Activated CD8-positive, alpha-beta memory T cell treated with anti-CD3 and anti-CD28 coated beads, Interleukin-2, amount 10 ng/mL, durations not matched to agents 7 days and 5 days (primary cell): ENCODE results near the gene SCAMP5. TPM values are rescaled to one million over a fixed set of nuclear protein-coding genes. Genes with fewer than 3 reads are reported as not detected.

ENCODE experiments used
- ATAC-seq: fragments of 150-1000 bp; cut with Tn5 transposase; one replicate; pipeline ENCODE4 v1.10.0; 2021; ENCODE audit warnings: moderate library complexity
- CTCF ChIA-PET: fragments of 350-600 bp; sonication (Branson Sonifier 250); formaldehyde crosslinking; loops from one replicate; lab custom pipeline; 2021; ENCODE audit warnings: antibody characterized with exemption; lab: Charles Lee
- DNase-seq: peaks from one replicate; pipeline ENCODE4 v3.0.0-alpha.2; 2020
- H3K27ac Mint-ChIP-seq: one replicate; pipeline ENCODE4 v1.8.0; 2021; ENCODE audit warnings: mild to moderate bottlenecking, mixed read lengths
- H3K27me3 Mint-ChIP-seq: one replicate; pipeline ENCODE4 v1.8.0; 2021; ENCODE audit warnings: mixed read lengths
- H3K36me3 Mint-ChIP-seq: one replicate; pipeline ENCODE4 v1.8.0; 2021; ENCODE audit warnings: mild to moderate bottlenecking, mixed read lengths
- H3K4me1 Mint-ChIP-seq: one replicate; pipeline ENCODE4 v1.8.0; 2021; ENCODE audit warnings: mixed read lengths
- H3K4me3 Mint-ChIP-seq: one replicate; pipeline ENCODE4 v1.8.0; 2021; ENCODE audit warnings: mild to moderate bottlenecking, moderate library complexity, mixed read lengths
- H3K9me3 Mint-ChIP-seq: one replicate; pipeline ENCODE4 v1.8.0; 2022; ENCODE audit warnings: low read depth, mixed read lengths
- total RNA-seq, 2 experiments: library from RNA; stranded (reverse); gene quantifications; one replicate each; pipeline ENCODE4 v1.2.3, GENCODE V29; 2021

Gene SCAMP5
- total RNA-seq, 2 experiments from 2014 or later = 0.61 to 0.94 TPM

DNA sequence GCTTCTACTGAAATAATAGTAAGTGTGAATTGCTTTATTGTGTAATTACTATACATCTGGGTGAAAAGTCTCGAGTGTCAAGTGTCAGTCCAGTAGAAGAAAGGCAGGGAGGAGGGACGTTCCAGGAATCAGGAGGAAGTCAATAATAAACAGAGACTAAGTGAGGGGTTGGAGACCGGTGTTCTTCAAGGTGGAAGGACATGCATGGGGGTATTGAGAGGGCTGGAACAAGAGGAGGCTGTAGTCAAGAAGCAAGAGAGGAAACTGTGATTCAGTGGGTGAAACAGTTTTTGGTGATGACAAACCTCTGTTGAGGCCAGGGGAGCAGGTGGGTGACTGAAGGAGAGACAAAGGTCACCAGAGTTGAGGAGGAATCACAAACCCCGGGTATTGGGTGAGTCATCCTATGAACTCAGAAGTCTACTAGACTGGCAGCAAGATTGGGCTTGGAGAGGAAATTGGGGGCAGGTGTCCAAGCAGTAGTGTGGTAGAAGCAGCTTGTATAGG, 11.6 kb upstream of the SCAMP5 start:
- ATAC-seq (peak; percentile 86), DNase-seq (peak; percentile 74)
- Mint-ChIP-seq H3K4me3 (no peak overlapping the region), H3K36me3 (no peaks in the 10 kb centered on the region), H3K27ac (peak overlapping the region; percentile 10), H3K27me3 (peaks cover 15% of the 10 kb centered on the region), H3K9me3 (no peaks in the 10 kb centered on the region), H3K4me1 (peaks cover 16% of the 10 kb centered on the region)
- CTCF ChIA-PET = interaction anchor here (2.0 kb wide), 1 partner anchor 8 kb away, joined by 6 read pairs; no protein-coding TSS in a partner anchor

GRCh38 chr15:74988007-74988800, 7.2 kb upstream of the SCAMP5 start:
- Mint-ChIP-seq H3K4me3 (no peak overlapping the region), H3K36me3 (no peaks in the 10 kb centered on the region), H3K4me1 (peaks cover 19% of the 10 kb centered on the region), H3K9me3 (no peaks in the 10 kb centered on the region), H3K27me3 (peaks cover 24% of the 10 kb centered on the region), H3K27ac (no peak overlapping the region)
- DNase-seq (peak; percentile 71), ATAC-seq (peak; percentile 78)
- CTCF ChIA-PET = interaction anchor here (0.6 to 2.0 kb wide), 10 partner anchors 10 to 353 kb away, joined by 3 to 18 read pairs (median 4); partner anchors contain the start of genes COX5A, FAM219B and RPP25

GRCh38 chr15:74989527-74989926, 5.8 kb upstream of the SCAMP5 start:
- CTCF ChIA-PET = no interaction called here
- Mint-ChIP-seq H3K27ac (no peak overlapping the region), H3K4me3 (no peak overlapping the region), H3K4me1 (peaks cover 9% of the 10 kb centered on the region), H3K9me3 (no peaks in the 10 kb centered on the region), H3K27me3 (peaks cover 28% of the 10 kb centered on the region), H3K36me3 (no peaks in the 10 kb centered on the region)
- ATAC-seq (no peak), DNase-seq (no peak)

GRCh38 chr15:74992619-74993018, 2.7 kb upstream of the SCAMP5 start:
- Mint-ChIP-seq H3K36me3 (no peaks in the 10 kb centered on the region), H3K9me3 (no peaks in the 10 kb centered on the region), H3K4me1 (peaks cover 16% of the 10 kb centered on the region), H3K27me3 (peaks cover 45% of the 10 kb centered on the region), H3K27ac (no peak overlapping the region), H3K4me3 (no peak overlapping the region)
- CTCF ChIA-PET = no interaction called here
- ATAC-seq (no peak), DNase-seq (no peak)

DNA sequence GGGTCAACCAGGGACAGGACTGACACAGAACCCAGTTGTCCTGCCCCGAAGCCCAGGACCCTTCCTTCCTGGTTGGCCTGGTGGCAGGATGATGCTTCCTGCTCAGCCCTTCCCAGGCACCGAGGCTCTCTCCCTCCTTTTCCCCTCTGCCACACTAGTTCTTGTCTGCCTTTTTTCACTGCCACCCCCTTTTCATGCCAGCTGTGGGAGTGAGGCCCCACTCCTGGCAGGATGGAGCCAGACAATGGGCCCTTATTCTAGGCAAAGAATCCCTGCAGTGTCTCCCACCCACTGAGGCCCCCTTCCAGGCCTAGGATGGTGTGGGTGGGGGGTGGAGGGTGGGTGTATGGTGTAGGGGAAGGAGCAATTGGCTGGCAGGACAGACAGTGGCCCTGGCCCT, 1.1 kb upstream of the SCAMP5 start:
- no peak overlapping the region for H3K4me3 Mint-ChIP-seq
- H3K9me3 Mint-ChIP-seq = no peaks in the 10 kb centered on the region
- H3K36me3 Mint-ChIP-seq = no peaks in the 10 kb centered on the region
- CTCF ChIA-PET = interaction anchor here (1.2 to 1.7 kb wide), 2 partner anchors 35 to 195 kb away, joined by 3 to 4 read pairs; no protein-coding TSS in a partner anchor
- DNase-seq = no peak
- peaks cover 59% of the 10 kb centered on the region for H3K27me3 Mint-ChIP-seq
- no peak overlapping the region for H3K27ac Mint-ChIP-seq
- H3K4me1 Mint-ChIP-seq = peaks cover 16% of the 10 kb centered on the region
- no peak for ATAC-seq

- peaks cover 17% of the 10 kb centered on the region for H3K4me1 Mint-ChIP-seq
- H3K27ac Mint-ChIP-seq = no peak overlapping the region
- CTCF ChIA-PET = interaction anchor here (0.8 to 1.7 kb wide), 5 partner anchors 29 to 940 kb away, joined by 3 to 5 read pairs (median 4); partner anchors contain the start of gene PPCDC
- H3K9me3 Mint-ChIP-seq = no peaks in the 10 kb centered on the region
- no peak for ATAC-seq
- peaks cover 57% of the 10 kb centered on the region for H3K27me3 Mint-ChIP-seq
- H3K4me3 Mint-ChIP-seq = peak overlapping the region; percentile 57
- no peak for DNase-seq
- no peaks in the 10 kb centered on the region for H3K36me3 Mint-ChIP-seq
These were observed 678 bp upstream of the SCAMP5 start for GRCh38 chr15:74994685-74995084.

DNA sequence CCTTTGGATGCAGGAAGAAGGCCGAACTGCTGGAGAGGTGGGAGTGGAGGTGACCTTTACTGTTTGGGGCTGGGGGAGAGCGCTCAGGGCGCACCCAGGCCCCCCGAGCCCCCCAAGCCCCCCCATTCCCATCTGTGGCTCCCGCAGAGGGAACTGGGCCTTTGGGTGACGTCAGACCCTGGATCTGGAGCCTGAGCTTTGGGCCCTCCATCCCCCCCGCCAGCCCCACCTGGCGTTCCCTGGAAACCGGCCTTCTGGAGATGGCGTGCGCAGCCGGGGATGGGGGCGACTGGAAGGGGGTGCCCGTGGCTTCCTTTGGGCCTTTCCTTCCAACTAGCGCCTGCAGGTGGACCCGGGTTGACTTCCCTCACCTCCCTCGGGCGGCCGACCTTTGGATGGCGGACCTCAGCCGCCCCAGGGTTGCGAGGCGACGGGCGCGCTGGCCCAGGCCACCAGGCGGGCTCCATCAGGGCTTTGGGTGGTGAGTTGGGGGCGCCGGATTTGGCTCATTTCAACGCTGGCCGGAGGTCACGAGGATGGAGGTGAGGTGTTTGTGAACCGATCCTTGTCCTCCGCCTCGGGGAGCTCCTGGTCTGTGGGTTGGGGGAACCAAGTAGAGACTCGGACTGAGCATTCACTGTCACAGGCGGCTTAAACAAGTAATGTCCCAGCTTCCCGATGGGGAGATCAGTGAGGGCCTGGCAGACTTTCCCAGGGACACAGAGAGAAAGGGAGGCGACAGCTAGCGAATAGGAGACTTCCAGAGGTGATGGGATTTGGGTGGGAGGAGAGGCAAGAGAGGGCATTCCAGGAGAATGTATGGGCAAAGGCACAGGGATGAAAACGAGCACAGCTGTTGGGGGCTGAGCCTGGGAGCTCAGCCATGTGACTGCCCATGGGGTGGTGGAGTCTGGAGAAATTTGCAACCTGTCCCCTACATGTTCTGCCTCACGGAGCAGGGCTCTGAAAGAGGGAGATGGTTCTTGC, 709 bp downstream of the SCAMP5 start:
- Mint-ChIP-seq H3K27me3 (peaks cover 53% of the 10 kb centered on the region), H3K4me3 (peak overlapping the region; percentile 57), H3K4me1 (peaks cover 13% of the 10 kb centered on the region), H3K36me3 (no peaks in the 10 kb centered on the region), H3K9me3 (no peaks in the 10 kb centered on the region), H3K27ac (no peak overlapping the region)
- CTCF ChIA-PET = interaction anchor here (0.8 to 1.7 kb wide), 6 partner anchors 12 to 942 kb away, joined by 3 to 5 read pairs (median 3); partner anchors contain the start of gene PPCDC
- ATAC-seq = no peak
- DNase-seq = no peak

DNA sequence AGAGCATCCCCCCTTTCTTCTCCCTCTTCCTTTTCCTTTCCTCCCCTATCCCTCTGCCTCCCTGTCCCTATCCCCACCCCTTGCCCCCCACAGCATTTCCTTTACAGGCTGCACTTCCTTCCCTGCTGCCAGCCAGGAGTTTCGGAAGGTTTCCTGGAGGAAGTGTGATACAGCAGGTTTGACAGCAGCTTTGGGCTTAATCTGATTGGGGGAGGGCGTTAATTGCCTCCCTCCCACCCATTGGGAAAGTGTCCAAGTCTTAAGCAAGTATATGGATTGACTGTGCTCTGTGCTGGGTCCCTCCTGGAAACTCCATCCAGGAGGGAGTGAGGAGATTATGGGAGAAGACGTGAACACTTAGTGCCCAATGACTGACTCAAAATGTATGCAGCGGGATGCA, 1.8 kb downstream of the SCAMP5 start:
- Mint-ChIP-seq H3K4me1 (peaks cover 11% of the 10 kb centered on the region), H3K27ac (no peak overlapping the region), H3K4me3 (no peak overlapping the region), H3K36me3 (no peaks in the 10 kb centered on the region), H3K27me3 (peaks cover 49% of the 10 kb centered on the region), H3K9me3 (no peaks in the 10 kb centered on the region)
- ATAC-seq (no peak), DNase-seq (no peak)
- CTCF ChIA-PET = no interaction called here

- Mint-ChIP-seq H3K27me3 (peaks cover 53% of the 10 kb centered on the region), H3K9me3 (no peaks in the 10 kb centered on the region), H3K4me1 (peaks cover 11% of the 10 kb centered on the region), H3K27ac (no peak overlapping the region), H3K4me3 (no peak overlapping the region), H3K36me3 (no peaks in the 10 kb centered on the region)
- no peak for ATAC-seq
- CTCF ChIA-PET = no interaction called here
- DNase-seq = no peak
These were observed 2.2 kb downstream of the SCAMP5 start for GRCh38 chr15:74997543-74997942.

- Mint-ChIP-seq H3K36me3 (no peaks in the 10 kb centered on the region), H3K27ac (no peak overlapping the region), H3K4me3 (no peak overlapping the region), H3K4me1 (peaks cover 5% of the 10 kb centered on the region), H3K9me3 (no peaks in the 10 kb centered on the region), H3K27me3 (peaks cover 42% of the 10 kb centered on the region)
- no peak for DNase-seq
- CTCF ChIA-PET = no interaction called here
- ATAC-seq = no peak
These were observed 5.9 kb downstream of the SCAMP5 start for GRCh38 chr15:75001310-75001709.

DNA sequence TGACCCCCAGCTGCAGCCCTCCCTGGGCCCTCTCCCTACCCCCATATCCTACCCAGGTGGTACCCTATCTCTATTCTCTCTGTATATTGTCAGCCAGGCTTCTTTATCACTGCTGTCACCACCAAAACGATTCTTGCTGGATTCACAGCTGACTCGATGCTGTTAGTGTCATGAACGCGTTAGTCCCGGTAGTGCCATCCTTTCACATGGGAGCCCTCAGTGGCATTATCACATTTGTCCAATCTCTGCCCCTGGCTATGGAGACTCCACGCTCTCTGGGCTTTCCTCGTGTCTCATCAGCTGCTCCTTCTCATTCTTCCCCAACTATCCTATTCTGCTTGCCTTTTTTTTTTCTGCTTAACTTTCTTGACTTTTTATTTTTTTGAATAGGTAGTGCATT, 7.0 kb downstream of the SCAMP5 start:
- H3K4me3 Mint-ChIP-seq = no peak overlapping the region
- no peaks in the 10 kb centered on the region for H3K36me3 Mint-ChIP-seq
- H3K4me1 Mint-ChIP-seq = peaks cover 5% of the 10 kb centered on the region
- DNase-seq = no peak
- CTCF ChIA-PET = interaction anchor here (0.9 kb wide), 1 partner anchor 9 kb away, joined by 3 read pairs; no protein-coding TSS in a partner anchor
- no peak overlapping the region for H3K27ac Mint-ChIP-seq
- peaks cover 32% of the 10 kb centered on the region for H3K27me3 Mint-ChIP-seq
- H3K9me3 Mint-ChIP-seq = no peaks in the 10 kb centered on the region
- ATAC-seq = no peak

DNA sequence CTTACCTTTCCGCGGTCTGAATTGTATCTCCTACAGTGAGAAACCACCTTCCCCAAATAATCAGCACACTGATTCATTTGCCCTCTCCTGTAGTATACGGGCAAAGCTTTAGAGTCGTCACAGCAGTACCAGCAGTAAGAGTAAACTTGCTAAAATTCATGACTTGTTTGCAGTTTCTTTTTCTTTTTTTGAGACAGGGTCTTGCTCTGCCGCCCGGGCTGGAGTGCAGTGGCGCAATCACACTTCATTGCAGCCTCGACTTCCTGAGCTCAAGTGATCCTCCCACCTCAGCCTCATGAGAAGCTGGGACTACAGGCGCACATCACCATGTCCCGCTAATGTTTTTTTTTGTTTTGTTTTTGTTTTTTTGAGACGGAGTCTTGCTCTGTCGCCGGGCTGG, 11.9 kb downstream of the SCAMP5 start:
- ATAC-seq (no peak), DNase-seq (no peak)
- Mint-ChIP-seq H3K36me3 (no peaks in the 10 kb centered on the region), H3K4me1 (peaks cover 10% of the 10 kb centered on the region), H3K27ac (no peak overlapping the region), H3K4me3 (no peak overlapping the region), H3K27me3 (peaks cover 34% of the 10 kb centered on the region), H3K9me3 (no peaks in the 10 kb centered on the region)
- CTCF ChIA-PET = interaction anchor here (1.2 to 1.3 kb wide), 2 partner anchors 22 to 30 kb away, joined by 3 read pairs; no protein-coding TSS in a partner anchor

DNA sequence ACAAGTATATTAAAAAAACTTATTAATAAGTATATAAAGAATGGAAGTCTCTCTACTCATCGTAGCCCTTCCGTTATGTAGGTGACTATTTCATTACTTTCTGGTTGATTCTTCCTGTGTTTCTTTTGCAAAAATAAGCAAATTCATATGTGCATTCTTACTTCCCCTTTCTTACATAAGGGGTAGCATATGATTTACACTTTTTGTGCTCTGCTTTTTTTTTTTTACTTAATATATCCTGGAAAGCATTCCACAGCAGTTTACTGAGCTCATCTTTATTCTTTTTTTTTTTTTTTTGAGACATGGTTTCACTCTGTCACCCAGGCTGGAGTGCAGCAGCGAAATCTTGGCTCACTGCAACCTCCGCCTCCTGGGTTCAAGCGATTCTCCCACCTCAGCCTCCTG, 12.9 kb downstream of the SCAMP5 start:
- Mint-ChIP-seq H3K9me3 (no peaks in the 10 kb centered on the region), H3K27ac (no peak overlapping the region), H3K4me1 (peaks cover 10% of the 10 kb centered on the region), H3K27me3 (peaks cover 28% of the 10 kb centered on the region), H3K36me3 (no peaks in the 10 kb centered on the region), H3K4me3 (no peak overlapping the region)
- DNase-seq (no peak), ATAC-seq (no peak)
- CTCF ChIA-PET = interaction anchor here (1.2 to 1.3 kb wide), 3 partner anchors 13 to 29 kb away, joined by 3 read pairs; partner anchors contain the start of gene SCAMP5
